ENCODE measurements around the gene SEC63.

Gene SEC63

GRCh38 chr6:107820338-107821261 is 137.4 kb downstream of the SEC63 start:
- no peak for DNase-seq (ENCODE audit: low read depth in 2 of 3, low spot score in 2 of 3)

GRCh38 chr6:107819964-107820337 is 138.1 kb downstream of the SEC63 start:
- no peak for DNase-seq (ENCODE audit: low read depth in 2 of 3, low spot score in 2 of 3)

GRCh38 chr6:107819217-107819616 is 138.8 kb downstream of the SEC63 start:
- DNase-seq (ENCODE audit: low read depth in 2 of 3, low spot score in 2 of 3) = no peak

GRCh38 chr6:107818272-107818671 is 139.7 kb downstream of the SEC63 start:
- no peak for DNase-seq (ENCODE audit: low read depth in 2 of 3, low spot score in 2 of 3)

DNA sequence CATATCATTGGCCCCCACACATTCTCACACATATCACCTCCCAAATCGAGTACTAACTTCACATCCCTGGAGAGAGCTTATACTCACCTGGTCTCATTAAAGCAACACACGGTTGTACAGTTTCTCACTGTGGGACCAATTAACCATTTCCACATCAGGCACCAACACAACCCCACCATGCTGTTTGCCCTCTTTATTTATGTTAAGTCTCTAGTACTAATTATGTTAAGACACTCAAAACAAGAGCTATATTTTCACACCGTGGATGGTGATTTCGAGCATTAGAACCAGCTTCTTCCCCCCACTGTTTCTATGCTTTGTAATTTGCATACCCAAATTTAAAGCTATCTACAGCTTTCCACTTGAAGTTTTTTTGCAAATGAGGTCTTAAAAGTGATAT is 140.2 kb downstream of the SEC63 start:
- DNase-seq (ENCODE audit: low read depth in 2 of 3, low spot score in 2 of 3) = no peak

Data from activated CD8-positive, alpha-beta memory T cell treated with anti-CD3 and anti-CD28 coated beads for 48 hours (primary cell).